ENCODE results near the gene ABCA4. TPM values are rescaled to one million over a fixed set of nuclear protein-coding genes. Genes with fewer than 3 reads are reported as not detected.

Gene ABCA4
- polyA plus RNA-seq, 3 donors = 5.4 to 7.1 (median 6.0) TPM

- DNase-seq (ENCODE audit: low read depth in 3 of 3, low spot score in 2 of 3) = no peak
Observed at GRCh38 chr1:94124538-94124937, 3.6 kb upstream of the ABCA4 start.

- DNase-seq (ENCODE audit: low read depth in 3 of 3, low spot score in 2 of 3) = no peak
Observed at GRCh38 chr1:94122201-94122970, 1.4 kb upstream of the ABCA4 start.

- no peak for DNase-seq (ENCODE audit: low read depth in 3 of 3, low spot score in 2 of 3)
Observed at GRCh38 chr1:94121411-94121821, 468 bp upstream of the ABCA4 start.

GRCh38 chr1:94120570-94120901, 412 bp downstream of the ABCA4 start:
- DNase-seq (ENCODE audit: low read depth in 3 of 3, low spot score in 2 of 3) = no peak

- DNase-seq (ENCODE audit: low read depth in 3 of 3, low spot score in 2 of 3) = no peak
Observed at GRCh38 chr1:94119796-94120569, 965 bp downstream of the ABCA4 start.

- no peak for DNase-seq (ENCODE audit: low read depth in 3 of 3, low spot score in 2 of 3)
Observed at GRCh38 chr1:94119306-94119705, 1.6 kb downstream of the ABCA4 start.

GRCh38 chr1:94118471-94118870, 2.5 kb downstream of the ABCA4 start:
- DNase-seq (ENCODE audit: low read depth in 3 of 3, low spot score in 2 of 3) = no peak

GRCh38 chr1:94118013-94118412, 2.9 kb downstream of the ABCA4 start:
- no peak for DNase-seq (ENCODE audit: low read depth in 3 of 3, low spot score in 2 of 3)

GRCh38 chr1:94117259-94117851, 3.6 kb downstream of the ABCA4 start:
- DNase-seq (ENCODE audit: low read depth in 3 of 3, low spot score in 2 of 3) = no peak

- no peak for DNase-seq (ENCODE audit: low read depth in 3 of 3, low spot score in 2 of 3)
Observed at GRCh38 chr1:94115900-94116436, 5.0 kb downstream of the ABCA4 start.

- no peak for DNase-seq (ENCODE audit: low read depth in 3 of 3, low spot score in 2 of 3)
Observed at GRCh38 chr1:94115254-94115899, 5.6 kb downstream of the ABCA4 start.

- DNase-seq (ENCODE audit: low read depth in 3 of 3, low spot score in 2 of 3) = no peak
Observed at GRCh38 chr1:94113589-94114226, 7.2 kb downstream of the ABCA4 start.

GRCh38 chr1:94111879-94112278, 9.1 kb downstream of the ABCA4 start:
- no peak for DNase-seq (ENCODE audit: low read depth in 3 of 3, low spot score in 2 of 3)

GRCh38 chr1:94110946-94111740, 9.8 kb downstream of the ABCA4 start:
- no peak for DNase-seq (ENCODE audit: low read depth in 3 of 3, low spot score in 2 of 3)

- DNase-seq (ENCODE audit: low read depth in 3 of 3, low spot score in 2 of 3) = no peak
Observed at GRCh38 chr1:94110021-94110761, 10.8 kb downstream of the ABCA4 start.

GRCh38 chr1:94109478-94109877, 11.5 kb downstream of the ABCA4 start:
- DNase-seq (ENCODE audit: low read depth in 3 of 3, low spot score in 2 of 3) = no peak

GRCh38 chr1:94107141-94107540, 13.8 kb downstream of the ABCA4 start:
- DNase-seq (ENCODE audit: low read depth in 3 of 3, low spot score in 2 of 3) = no peak

GRCh38 chr1:94106716-94107115, 14.2 kb downstream of the ABCA4 start:
- DNase-seq (ENCODE audit: low read depth in 3 of 3, low spot score in 2 of 3) = no peak

GRCh38 chr1:94105957-94106529, 14.9 kb downstream of the ABCA4 start:
- DNase-seq (ENCODE audit: low read depth in 3 of 3, low spot score in 2 of 3) = no peak

Measured in right renal cortex interstitium (tissue), 3 donors.